LHCN-M2 (cell line): Measurements from ENCODE around the gene CSRP2. TPM values are rescaled to one million over a fixed set of nuclear protein-coding genes. Genes with fewer than 3 reads are reported as not detected.

ENCODE experiments used
- DNase-seq: peaks from one replicate; pipeline ENCODE4 v3.0.0-alpha.2; 2012; ENCODE audit warnings: low read depth
- total RNA-seq: library from RNA; depleted of rRNA; stranded (reverse); fragments of >200 nt; gene quantifications from 2 replicates; pipeline ENCODE4 v1.2.3, GENCODE V29; 2014

Gene CSRP2
- total RNA-seq, 1 experiment from 2014 or later = 68.5 TPM

DNA sequence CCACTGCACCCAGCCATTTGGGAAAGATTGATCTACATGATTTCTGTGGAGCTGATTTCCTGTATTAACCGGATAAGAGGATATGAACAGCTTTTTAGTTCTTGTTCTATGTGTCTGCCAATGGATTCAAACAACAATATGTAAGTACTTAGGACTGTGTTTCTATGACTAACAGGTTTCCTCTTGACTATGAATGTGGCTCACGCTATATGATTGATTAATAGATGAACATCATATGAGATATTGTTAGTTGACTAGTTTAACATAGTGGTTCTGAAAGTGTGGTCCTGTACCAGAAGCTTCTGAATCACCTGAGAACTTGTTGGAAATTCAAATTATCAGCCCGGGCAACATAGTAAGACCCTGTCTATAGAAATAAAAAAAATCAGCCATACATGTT lies 12.8 kb upstream of the CSRP2 start:
- no peak for DNase-seq

DNA sequence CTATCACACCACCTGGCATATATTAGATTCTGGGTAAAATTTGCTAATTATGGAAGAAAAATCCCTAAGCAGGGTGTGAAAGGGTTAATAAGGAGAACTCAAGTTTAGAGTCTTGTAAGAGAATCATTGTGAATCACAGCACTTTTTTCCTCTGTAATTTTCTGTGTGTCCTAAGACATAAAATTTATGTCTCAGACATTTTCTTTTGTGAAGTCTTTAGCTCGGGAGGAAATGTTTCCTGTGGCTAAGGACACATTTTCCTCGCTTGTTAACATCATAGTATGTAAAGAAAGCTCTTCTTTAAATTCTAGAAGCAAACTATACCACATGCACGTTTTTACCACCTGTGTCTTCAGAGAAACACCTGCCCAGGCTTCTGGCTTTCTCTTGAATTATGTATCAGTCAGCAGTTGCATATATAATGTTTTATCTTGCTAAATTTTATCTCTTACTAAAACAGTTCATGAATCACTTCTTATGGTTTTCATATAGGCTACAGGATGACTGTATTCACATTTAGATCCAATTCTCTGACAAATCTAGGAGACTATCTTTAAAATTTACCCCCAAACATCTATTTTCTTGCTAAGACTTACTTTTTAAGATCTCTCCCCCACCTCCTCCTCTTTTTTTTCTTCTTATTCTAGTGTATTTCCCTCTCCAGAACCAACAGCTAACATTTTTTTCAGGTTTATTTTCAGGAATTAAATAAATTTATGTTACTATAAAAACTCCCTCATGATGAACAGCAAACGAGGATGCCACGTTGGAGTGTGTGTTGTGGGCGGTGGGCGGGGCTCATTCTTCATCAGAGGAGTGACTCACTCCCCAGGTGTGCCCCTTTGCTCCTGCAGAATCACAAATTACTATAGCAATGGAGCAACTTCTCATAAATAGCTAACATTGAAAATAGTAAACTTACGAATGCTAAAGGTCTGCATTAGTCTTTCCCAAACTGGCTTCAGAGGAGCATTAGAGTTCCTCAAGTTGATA lies 11.6 kb upstream of the CSRP2 start:
- no peak for DNase-seq

DNA sequence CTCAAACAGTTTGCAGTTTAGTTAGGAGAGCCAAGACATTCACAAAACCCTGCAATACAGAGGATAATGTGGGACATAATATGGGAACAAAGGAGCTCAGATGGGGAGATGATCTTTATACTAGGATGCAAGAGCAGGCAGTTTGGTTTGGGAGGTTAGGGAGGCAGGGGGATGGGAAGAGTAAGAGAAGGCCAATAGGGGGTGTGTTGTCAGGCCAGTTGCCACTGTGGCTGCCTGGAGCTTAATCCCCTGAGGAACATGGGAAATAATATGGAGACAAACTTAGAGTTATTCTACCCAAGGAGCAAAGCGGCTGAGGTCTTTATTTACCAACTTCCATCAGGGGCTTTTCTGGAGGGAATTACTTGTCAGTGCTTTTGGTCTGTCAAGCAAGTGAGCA lies 10.0 kb upstream of the CSRP2 start:
- DNase-seq = no peak

DNA sequence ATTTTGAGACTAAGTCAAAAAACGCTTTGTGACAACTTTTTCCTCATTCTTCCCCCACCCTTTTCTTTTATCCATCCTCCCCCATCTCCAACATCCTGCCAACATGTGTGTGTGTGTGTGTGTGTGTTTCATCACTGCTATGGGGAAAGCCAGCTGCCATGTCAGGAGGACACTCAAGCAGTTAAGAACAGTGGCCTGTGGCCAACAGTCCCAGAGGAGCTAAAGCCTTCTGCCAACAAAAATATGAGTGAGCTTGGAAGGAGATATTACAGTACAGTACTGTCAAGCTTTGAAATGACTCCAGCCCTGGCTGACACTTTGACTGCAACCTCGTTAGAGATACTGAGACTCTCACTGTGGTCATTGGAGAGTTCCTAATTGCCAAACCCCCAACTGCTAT lies 5.0 kb upstream of the CSRP2 start:
- peak; percentile 85 for DNase-seq

DNA sequence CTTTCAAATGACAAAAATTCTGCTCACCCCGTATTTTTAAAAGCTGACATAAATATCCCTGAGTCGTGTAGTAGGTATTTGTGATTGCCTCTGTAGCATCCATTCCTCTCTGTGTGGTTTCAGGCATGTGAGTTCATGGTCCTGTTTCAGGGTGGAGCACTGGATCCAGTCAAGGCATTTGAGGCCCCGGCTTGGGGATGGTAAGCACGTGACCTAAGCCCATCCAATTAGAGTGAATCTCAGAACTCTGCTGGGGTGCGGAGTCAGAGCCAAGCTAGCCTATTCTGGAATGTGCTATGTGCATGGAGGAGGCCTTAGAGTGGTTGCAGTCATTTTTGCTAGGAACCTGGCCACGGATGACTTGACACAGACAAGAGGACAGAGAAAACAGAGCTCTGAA lies 4.3 kb upstream of the CSRP2 start:
- DNase-seq = peak; percentile 53

DNA sequence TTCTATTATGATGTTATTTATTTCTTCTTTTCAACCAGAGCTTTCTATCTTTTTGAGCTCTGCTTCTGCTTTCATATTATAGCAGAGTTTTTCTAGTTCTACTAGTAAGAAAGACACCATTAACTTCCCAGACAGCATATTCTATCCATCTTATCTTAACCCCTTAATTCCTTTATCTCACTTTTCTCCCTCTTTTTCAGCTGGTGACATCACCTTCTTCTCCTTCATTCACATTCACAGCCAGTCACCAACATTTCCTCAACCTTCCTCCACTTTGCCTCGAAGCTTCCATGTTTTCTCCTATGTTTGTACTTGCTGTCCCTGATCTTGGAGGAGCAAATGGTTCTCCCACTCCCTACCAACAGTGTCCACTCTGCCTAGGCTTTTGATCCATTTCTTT lies 3.5 kb upstream of the CSRP2 start:
- DNase-seq = no peak

DNA sequence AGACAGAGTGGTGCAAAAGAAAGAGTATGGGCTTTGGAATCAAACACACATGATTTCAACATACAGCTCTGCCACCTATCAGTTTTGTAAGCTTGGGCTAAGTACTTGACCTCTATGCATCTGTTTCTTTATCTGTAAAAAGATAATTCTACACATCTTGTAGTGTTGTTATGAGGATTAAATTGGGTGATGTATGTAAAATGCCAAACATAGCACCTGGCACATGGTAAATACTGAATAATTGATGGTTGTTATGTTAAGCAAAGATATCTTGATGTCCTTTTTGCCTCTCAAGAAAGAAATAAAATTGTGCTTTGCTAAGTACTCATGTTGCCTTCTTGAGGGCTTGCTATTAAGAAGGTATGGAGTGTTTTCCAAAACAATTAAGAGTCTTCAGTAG lies 2.3 kb upstream of the CSRP2 start:
- DNase-seq = no peak

DNA sequence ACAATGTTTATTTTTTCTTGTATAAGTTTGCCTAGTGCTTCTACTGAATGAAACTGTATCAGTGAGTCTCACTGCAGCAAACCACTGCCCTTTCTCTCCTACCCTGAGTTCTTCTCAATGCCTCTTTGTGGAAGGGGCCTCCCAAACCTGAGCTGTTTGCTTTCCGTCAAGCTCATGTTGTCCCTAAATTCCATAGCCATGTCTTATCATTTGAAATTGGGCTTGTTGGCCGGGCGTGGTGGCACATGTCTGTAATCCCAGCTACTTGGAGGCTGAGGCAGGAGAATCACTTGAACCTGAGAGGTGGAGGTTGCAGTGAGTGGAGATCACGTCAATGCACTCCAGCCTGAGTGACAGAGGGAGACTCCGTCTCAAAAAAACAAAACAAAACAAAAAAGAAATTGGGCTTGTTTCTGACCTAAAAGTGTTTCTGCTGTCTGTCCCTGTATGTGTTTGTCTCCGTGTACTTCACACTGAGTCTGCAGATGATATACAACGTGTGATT lies 1.8 kb upstream of the CSRP2 start:
- no peak for DNase-seq

DNA sequence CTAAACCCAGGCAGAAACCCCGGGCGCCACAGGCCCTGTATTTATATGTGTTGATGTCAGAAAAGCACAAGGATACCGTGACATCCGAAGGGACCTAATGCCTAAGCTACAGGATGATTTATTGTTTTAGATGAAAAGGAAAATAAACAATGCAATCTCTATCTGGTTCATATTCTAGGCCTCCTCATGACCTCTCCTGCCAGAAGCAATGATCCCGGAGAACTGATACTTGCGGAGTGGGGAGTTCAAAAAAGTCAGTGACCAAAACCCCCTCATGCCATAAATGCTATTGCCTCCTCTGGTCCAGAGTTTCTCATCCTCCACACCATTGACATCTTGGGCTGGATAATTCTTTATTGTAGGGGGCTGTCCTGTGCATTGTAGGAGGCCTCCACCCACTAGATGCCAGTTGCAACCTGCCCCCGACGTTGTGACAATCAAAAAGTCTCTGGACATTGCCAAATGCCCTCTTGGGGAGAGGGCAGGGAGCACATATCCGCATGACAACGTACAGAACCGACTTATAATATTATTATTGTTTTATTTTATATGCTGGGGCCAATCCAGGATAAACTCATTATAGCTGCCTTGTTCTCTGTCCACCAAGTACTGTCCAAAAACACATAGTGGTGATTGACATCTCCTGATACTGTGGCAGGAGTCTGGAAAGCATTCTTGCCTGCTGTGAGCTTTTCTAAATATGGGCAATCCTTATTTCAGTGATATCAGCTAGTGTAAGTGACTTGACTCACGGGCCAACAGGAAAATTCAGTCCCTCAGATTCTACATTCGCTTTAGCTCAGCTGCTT lies 1.1 kb upstream of the CSRP2 start:
- no peak for DNase-seq

DNA sequence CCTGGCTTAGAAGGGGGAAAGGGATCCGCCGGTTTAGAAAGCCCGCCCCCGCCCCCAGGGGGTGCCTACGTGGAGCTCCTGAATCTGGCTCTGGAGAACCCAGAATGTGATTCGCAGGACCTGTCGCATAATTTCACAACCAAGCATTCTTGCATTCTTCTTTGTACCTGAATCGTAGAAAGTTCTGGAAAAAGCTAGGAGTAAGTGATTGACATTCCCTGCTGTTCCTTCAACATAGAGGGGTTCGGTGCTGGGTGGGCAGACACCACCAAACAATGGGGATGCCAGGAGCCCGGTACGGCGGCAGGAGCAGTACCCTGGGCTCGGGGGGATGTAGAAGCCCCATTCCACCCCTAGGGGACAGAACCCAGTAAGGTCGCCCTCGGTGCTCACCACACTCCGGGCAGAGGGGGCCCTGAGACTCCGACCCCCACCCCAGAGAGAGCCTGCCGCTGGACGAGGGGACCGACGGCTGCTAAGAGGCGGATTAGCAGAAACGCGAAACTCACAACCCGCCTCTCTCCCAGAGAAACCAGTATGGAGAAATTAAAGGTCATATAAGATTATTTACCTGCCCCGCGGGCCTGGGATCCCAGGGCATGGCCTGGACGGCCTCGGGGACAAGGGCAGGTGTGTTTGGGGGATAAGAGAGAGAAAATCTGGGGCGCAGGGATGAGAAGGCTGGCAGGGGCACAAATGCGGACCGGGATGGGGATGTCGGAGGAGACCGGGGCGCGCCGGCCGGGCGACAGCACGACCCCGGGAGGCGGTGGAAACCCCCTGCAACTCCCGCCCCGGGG lies 520 bp downstream of the CSRP2 start:
- DNase-seq = peak; percentile 29

DNA sequence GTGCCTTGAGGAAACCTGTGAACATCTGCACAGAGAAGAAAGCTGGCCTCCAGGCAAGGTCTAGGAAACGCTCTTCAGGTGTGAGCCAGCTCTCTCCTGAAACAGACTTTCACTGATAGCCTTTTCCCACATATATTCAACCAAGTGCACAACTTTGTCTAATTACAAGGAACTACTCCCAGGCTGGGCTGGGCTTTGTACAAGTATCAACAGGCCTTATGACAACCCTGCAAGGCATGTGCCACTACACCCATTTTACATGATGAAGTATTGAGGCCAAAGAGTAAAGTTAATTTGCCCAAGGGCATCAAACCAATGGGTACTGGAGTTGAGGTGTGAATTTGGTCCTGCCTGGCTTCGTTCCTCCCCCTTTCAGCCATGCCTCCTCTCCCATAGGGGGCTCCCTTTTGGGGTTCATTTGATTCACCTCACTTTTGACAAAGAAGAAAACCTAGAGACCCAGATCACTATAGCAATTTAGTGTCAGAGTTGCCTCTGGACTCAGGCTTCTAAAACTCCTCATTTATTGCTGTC lies 2.1 kb downstream of the CSRP2 start:
- DNase-seq = no peak

DNA sequence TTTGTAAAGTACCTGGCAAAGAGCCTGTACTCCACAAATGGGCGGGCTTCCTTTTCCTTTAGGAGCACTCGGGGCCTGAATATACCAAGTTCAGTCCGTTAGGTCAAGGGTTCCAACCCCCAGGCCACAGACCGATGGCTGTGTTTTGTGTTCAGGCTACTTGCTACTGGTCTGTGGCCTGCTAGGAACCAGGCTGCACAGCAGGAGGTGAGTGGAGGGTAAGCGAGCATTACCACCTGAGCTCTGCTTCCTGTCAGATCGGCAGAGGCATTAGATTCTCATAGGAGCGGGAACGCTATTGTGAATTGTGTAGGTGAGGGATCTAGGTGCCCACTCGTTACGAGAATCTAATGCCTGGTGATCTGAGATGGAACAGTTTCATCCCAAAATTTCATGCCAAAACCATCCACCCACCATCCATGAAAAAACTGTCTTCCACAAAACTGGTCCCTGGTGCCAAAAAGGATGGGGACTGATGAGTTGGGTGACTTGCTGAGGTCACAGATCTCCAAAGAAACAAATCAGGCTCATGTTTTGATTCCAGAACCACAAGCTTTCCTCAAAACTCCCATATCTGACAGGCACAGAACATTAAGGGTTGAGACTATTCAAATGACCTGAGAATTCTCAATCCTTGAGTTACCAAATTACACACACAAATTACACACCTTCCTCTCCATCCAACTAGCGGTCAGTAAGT lies 4.2 kb downstream of the CSRP2 start:
- no peak for DNase-seq

DNA sequence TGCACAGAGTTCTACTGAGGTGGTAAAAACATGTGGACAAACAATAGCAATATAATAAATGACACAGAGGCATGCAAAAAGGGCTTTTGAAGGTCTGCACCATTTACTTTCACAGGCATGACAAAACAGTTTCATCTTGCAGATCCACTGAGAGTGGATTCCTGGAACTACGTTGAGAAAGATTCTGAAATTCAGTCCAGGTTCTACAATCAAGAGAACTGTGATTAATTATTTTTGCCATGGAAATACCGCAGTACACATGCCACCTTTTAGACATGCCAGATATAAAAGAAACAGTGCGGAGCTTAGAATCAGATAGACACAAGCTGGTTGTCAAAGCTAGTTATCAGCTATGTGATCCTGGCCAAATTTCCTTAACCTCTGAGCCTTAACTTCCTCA lies 4.8 kb downstream of the CSRP2 start:
- DNase-seq = no peak

DNA sequence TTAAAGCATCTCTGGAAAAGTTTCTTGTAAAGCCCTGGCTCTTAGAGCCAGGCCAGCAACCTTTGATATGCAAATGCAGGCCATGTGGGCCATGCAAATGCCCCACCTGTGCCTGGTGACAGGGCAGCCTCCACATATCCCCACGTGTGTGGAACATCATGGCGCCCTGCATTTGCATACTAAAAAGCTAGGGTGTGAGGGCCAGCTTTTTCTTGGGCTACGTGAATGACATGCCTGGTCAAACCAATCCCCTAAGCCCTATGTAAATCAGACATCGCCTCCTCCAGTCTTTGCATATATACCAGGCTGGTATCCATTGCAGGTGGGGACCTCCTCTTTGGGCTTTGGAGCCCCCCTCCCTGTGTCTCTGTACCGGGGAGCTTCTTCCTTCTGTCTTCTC lies 6.4 kb downstream of the CSRP2 start:
- DNase-seq = no peak

DNA sequence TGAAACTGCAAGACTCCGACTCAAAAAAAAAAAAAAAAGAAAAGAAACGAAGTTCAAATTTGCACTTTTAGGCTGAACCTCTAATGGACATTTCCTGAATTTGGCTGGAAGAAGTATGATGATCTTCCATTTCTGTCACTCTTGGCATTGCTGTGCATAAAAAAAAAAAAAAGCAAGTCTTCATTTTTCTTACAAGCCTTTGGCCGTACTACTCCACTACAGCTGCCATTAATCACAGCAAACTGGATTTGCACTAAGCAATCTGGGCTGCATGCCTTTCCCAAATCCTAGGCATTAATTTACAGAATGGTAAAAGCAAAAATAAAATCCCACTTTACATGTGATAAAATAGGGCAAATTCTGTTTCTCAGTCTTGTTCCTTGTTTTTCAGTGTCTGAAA lies 7.1 kb downstream of the CSRP2 start:
- DNase-seq = no peak

DNA sequence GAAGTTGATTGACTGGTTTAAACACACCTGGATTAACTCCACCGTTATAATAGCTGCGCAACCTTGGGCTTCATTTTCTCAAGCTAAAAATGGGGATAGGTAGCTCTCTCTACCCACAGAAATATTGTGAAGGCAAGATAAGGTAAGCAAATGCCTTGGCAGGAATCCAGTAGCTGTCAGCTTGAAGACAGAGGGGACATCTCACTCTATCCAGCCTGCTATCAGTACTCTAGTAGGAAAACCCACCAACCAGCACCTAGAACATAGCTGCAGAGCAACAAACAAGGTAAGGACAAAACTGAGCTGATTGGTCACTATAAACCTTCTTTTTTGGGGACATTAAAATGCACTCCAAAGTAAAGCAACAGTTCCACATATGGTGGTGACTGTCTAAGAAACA lies 7.7 kb downstream of the CSRP2 start:
- no peak for DNase-seq

DNA sequence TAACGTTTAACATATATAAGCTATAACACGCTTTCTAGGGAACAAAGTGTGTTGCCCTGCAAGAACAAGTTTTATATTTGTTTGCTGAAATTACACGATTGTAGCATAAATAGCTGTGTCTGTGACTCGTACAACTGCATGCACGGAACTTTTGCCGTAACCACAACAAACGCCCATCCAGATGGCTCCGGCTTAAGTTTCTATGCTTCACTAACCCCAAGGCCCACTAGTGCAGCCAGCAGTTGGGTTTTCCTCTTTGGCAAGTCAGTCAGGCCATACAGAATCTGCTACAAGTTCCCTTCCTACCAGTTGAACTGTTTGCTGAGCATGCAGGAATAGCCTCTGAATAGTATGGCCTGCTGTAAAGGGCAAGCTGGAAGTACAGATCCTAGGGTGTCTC lies 12.1 kb downstream of the CSRP2 start:
- DNase-seq = peak; percentile 91

DNA sequence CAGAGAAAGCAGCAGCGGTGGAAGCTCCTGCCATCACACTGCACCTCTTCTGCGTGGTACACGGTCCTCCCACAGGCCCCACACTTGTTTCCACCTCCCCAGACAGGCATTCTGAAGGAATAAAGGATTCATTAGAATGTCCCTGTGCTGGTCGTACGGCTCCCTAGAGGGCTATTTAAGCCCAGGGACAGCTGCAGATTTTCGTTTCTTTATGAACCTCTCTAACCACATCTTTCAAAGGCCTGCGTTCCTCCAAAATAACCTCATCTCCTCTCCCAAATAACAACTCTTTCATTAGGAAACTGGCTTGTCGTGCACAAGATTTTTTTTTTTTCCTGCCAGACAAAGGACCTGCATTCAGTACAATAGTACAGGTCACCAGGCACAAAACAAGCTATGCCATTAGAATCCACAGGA lies 12.7 kb downstream of the CSRP2 start:
- DNase-seq = peak; percentile 88

DNA sequence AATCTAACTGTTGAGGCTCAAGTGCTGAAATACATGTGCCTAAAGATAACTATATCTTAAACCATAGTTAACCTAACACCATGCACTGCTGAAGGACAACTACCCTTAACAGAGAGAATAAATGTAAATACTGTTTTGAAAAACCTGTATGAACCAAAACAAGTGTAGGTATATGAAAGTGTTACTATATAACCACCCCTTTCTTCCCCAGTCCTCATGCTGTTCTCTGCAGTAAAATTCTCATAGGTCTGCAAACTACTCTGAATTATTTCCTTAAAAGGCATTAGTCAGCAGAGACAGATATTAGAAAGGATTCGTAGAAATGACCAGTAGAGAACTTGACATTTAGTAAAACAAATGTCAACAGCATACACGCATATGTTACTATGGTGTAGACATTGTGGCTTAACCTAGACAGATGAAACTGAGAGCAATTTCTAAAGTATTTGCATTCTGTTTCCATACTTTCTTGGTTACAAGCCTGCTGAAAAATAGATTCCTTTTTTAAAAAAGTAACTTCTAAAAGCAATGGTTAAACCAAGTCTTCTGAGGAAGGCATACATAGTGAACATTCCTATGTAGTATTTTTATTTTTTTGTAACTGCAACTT lies 13.9 kb downstream of the CSRP2 start:
- no peak for DNase-seq

DNA sequence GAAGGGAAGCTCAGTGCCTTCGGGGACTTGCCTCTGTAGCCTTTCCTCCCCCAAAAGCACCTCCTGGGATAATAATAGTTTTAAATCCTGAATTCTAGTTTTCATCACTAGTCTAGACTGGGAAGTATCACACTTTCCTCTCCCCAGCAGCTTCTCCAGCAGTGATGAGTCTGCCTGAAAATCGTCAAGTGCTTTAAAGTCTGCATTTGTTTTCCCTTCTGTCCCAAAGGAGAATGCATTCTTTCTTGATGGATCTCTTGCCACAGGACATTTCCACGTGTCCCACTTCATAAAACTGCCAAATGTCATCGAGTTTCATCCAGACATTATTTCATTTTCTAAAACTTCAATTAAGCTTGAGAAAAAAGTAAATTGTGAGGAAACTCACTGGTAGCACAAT lies 15.0 kb downstream of the CSRP2 start:
- peak; percentile 71 for DNase-seq
